Measurements from ENCODE around the gene SLC1A2.

The SLC1A2 gene

DNA sequence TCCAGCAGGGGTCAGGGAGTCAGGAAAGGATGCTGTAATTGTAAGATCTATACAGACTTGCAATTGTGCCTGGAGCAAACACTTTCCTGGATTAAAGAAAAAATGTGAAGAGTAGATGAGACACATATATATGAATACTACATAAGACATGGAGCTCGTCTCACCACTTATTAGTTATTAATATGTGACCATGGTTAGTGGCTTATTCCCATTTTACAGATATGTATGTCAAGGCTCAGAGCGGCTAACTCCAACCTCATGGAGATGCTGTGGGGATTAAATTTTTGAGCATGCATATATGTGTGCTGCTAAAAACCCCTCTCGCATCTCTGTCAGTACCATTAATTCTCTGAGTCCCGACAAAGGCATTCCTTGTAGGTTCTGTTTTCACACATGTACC, 125.7 kb downstream of the SLC1A2 start:
- no peak for DNase-seq

DNA sequence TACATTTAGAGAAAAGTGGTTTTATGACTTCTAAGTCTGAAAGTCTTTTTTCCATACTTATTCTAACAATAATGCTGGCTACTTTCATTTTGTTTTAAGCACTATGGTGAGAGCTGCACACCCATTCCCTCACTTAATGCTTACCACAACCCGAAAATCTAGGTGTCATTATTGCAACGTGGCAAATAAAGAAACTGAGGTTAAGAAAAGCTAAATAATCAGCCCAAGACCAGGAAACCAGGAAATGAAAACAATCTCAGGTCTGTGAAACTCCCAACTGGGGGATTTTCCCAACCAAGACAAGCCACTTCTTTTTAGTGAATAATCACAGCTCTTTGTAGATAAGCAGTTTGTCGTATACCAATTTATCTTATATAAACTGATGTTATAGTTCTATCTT, 126.3 kb downstream of the SLC1A2 start:
- no peak for DNase-seq

- DNase-seq: no peak
Measured at GRCh38 chr11:35292279-35292678, 127.1 kb downstream of the SLC1A2 start.

DNA sequence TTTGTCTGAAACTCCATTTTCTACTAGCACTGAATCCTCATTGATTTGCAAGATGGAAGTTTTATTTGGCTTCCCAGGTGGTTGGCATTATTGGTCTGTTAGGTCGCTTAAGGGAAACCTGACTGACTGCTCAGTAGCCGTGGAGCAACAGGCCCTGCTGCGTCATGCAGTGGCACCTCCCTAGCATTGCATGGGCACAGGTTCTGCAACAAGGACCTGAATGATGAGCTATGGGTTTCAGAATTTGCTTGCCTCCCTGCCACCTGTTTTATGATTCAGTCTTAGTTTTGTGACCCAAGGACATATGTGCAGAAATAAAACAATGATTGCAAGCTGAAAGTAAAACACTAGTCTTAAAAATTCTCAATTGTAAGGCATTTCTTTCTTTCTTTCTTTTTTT, 128.5 kb downstream of the SLC1A2 start:
- no peak for DNase-seq

GRCh38 chr11:35289821-35290220, 129.5 kb downstream of the SLC1A2 start:
- no peak for DNase-seq

DNA sequence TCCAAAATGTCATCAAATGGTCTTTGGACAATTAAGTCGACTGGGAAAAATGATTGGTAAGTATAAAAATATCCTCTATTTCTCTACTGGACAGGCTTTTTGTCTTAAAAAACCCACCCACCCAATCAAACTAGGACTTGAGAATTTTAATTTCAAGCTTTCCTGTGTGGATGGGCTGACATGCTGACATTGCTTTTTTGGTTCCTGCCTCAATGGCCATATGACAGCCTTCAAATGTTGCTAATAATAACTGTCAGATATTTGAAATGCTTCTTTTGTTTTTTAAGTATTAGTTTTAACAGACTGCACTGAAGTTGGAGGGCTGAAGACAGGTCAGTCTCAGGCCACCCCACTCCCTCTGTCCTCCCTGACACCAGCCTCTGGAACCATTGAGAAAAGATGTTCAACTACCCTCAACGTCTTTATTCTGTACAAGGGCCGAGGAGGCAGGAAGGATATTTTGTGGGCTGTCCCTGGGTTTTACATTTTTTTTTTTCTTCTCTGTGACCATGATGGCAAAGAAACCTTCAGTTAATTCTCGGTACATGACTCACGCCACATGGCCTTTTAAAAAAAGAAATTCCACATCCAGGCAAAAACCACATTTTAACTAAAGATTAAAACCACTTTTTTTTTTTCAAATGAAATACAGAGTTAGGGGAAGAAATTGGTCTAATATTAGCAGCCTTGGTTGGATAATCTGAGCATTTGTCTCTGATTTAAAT, 130.4 kb downstream of the SLC1A2 start:
- no peak for DNase-seq

GRCh38 chr11:35288309-35288708, 131.0 kb downstream of the SLC1A2 start:
- DNase-seq: no peak

GRCh38 chr11:35287344-35287890, 131.9 kb downstream of the SLC1A2 start:
- no peak for DNase-seq

- DNase-seq: no peak
Measured at GRCh38 chr11:35286126-35286525, 133.2 kb downstream of the SLC1A2 start.

- no peak for DNase-seq
Measured at GRCh38 chr11:35285471-35285870, 133.9 kb downstream of the SLC1A2 start.

- no peak for DNase-seq
Measured at GRCh38 chr11:35282221-35282882, 137.0 kb downstream of the SLC1A2 start.

DNA sequence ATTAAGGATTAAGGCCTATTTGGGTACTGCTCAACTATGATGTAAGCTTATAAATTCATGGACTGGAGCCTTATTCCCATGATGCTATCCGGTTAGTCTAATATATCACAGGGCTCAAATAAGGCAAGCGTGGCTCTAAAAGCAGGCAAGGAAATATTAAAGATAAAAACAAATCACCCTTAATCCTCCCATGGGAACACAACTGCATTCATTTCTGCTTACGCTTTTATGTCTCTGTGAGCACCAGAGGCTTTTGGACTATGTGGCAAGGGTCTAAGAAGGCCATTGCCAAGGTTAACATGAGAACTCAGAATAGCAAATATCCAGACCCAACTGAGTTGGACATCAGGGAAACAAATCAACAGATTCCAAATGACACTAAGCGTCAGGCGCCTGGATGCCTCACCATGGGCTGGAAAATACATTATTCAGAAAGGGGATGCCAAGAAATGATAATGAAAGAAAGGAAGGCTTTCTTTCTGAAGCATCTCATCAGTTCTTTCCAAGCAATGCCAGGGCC, 138.1 kb downstream of the SLC1A2 start:
- DNase-seq: no peak

DNA sequence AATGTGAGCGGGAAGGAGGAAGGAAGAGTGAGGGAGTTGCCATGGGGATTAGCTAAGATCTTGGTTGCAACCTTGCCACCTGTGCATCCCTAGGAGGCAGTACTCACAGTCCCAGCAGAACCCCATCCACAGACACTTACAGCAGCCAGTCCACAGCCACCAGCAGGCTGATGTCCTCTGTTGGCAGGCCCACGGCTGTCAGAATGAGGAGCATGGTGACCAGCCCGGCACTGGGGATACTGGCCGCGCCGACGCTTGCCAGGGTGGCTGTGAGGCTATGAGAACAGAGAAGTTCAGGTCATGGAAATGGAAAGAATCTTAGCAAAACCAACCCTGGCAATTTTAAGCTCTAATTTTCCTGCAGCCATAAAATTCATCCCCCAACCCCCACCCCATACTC, 138.6 kb downstream of the SLC1A2 start:
- DNase-seq: no peak

DNA sequence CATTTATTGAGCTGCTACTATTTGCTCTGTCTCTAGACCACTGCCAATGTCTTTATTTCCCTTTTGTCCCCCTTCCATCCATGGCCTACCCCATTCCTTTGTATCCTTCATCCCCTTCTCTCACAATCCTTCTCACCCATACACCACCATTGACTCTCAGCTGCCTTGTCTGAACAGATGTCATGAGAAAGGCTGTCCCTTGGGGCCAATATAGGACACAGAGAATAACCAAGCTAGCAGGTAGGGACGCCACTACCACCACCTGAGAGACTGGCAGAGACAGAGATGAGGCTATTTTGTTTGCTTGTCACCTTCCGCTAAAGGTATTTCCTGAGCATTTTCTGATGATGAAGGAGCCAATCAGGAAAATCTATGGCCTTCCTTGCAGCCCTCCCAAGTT, 141.5 kb downstream of the SLC1A2 start:
- DNase-seq: no peak

GRCh38 chr11:35276396-35277145, 142.8 kb downstream of the SLC1A2 start:
- no peak for DNase-seq

DNA sequence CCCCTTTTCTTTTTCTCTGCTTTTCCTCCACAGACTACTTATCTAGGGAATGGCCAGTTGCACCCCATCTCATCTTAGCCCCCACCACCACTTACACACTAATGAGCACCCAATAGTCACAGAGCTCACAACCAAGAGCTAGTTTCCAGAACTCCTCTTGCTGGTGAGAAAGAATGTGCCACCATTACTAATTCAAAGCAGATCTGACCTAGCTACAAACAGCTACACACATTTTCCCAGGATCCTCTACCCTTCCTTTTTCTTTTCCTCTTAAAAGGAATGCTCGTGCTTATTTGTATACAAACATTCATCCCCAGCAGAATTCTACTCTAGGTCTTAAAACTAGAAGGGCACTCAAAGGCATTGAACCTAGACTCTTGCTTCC, 143.6 kb downstream of the SLC1A2 start:
- no peak for DNase-seq

DNA sequence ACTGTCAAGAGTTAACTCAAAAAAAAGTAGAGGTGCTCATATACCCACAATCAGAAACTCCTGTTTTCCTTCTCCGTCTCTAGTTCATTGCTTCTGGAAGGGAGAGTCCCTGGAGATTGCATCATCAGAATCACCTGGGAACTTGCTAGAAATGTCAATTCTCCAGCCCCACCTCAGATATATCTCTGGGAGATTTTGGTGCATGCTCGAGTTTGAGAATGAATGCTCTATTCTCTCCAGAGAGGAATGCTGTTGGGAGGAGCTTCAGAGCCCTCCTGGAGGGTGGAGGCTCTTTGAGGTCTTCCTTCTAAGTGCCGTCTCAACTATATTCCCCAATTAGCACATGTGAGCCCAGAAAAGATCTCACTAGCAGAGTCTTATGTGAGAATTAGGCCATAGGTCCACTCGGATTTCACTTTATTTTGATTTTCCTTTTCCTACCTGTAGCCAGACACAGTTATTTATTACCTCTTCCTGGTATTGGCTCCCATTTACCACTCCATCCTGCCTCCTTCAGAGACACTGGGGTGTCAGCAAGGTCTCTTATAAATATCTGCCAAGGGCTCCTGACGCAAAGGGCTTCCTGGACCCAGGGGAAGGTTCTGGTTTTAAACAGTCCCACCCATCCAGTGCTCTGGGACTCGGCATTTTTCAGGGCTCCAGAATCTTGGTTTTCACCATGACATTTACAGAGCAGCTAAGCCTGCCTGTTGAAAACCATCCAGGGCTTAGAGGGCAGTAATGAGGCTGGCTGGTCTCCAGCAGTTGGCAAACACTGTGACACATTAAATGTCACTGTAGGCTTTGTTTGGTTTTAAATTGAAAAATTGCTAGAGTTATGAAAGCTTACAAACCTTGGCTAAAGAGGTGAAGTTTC, 144.2 kb downstream of the SLC1A2 start:
- DNase-seq: no peak

- peak; percentile 2 for DNase-seq
Measured at GRCh38 chr11:35272391-35272902, 146.9 kb downstream of the SLC1A2 start.

DNA sequence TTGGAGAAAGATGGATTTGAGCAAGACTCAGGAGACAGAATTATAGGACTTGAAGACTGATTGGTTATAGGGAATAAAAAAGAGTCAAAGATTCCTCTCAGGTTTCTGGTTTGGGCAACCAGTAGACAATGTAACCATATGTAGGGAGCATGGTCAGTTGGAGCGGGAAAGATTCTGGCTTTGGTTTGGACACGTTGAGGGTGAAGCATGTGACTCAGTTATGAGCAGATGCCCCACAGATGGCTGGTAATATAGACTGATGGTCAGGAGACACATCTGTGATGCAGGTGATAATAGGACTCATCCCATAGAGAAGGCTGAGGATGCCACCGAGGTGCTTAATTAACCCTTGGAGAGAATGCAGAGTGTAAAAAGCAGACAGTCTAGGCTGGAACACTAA, 148.3 kb downstream of the SLC1A2 start:
- DNase-seq: no peak

DNA sequence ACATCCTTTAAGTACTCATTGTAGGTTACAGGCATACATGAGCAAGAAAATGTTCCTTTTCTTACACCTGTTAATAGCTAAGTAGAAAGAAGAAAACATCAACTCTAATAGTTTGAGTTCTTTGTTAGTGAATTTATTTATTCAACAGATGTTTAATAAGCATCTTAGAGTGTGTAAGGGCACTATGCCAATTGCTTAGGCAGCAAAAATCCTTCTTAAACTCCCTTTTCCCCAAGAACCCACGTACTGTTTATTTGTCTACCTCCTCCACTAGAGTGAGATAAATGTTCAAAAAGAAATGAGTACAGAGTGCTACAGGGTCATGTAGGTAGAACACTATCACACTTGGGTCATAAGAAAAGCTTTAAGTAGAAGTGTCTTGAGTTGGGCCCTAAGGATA, 149.0 kb downstream of the SLC1A2 start:
- DNase-seq: no peak

DNA sequence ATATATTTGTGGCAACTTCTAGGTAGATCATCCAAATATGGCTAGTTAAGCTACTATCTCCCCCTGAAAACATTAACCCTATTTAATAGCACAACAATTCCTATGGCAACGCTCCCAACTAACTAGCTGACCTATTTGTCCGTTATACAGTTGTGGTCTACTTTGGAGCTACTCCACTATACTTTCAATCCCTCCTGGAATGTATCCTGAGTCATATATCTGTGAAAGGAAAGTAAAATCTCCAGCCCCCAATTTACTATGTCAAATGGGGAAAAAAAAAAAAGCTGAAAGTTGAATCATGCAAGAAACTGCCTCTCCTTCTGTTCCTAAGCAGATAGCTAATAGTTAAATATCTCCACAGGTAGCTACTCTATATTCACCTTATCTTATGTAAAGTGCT, 151.9 kb downstream of the SLC1A2 start:
- DNase-seq: no peak

GRCh38 chr11:35265755-35266454, 153.5 kb downstream of the SLC1A2 start:
- DNase-seq: no peak
